MM.1S (cell line): ENCODE results near the gene A4GNT.

Source experiments
- DNase-seq: peaks from one replicate; pipeline ENCODE4 v3.0.0-alpha.2; 2015
- H2AFZ ChIP-seq: fragments of 300-600 bp; sonication (generic); 2 replicates; pipeline ENCODE4 v1.6.0; 2016; ENCODE audit warnings: antibody characterized with exemption, low read length
- H3F3A ChIP-seq: fragments of 300-600 bp; sonication (generic); 2 replicates; pipeline ENCODE4 v1.6.1; 2016; ENCODE audit warnings: mild to moderate bottlenecking, antibody characterized with exemption, low read length, moderate library complexity, mixed read lengths; ENCODE audit not compliant: insufficient read depth
- H3K27ac ChIP-seq: fragments of 300-600 bp; sonication (generic); 2 replicates; pipeline ENCODE4 v1.5.1; 2016; ENCODE audit warnings: mild to moderate bottlenecking, low read length
- H3K27me3 ChIP-seq: fragments of 300-600 bp; sonication (generic); replicated peaks from 2 replicates; pipeline ENCODE4 v1.6.0; 2016; ENCODE audit warnings: low read length; ENCODE audit not compliant: insufficient read depth
- H3K36me3 ChIP-seq: fragments of 300-600 bp; sonication (generic); replicated peaks from 2 replicates; pipeline ENCODE4 v1.6.1; 2016; ENCODE audit warnings: mild to moderate bottlenecking, low read length, mixed read lengths; ENCODE audit not compliant: insufficient read depth
- H3K4me1 ChIP-seq: fragments of 300-600 bp; sonication (generic); 2 replicates; pipeline ENCODE4 v1.6.1; 2016; ENCODE audit warnings: low read length, mixed read lengths
- H3K4me2 ChIP-seq: fragments of 300-600 bp; sonication (generic); 2 replicates; pipeline ENCODE4 v1.6.0; 2016; ENCODE audit warnings: low read depth, low read length
- H3K4me3 ChIP-seq: fragments of 300-600 bp; sonication (generic); 2 replicates; pipeline ENCODE4 v1.5.1; 2016; ENCODE audit warnings: low read length, mixed read lengths
- H3K79me2 ChIP-seq: fragments of 300-600 bp; sonication (generic); 2 replicates; pipeline ENCODE4 v1.6.1; 2016; ENCODE audit warnings: mixed run types, low read length, mixed read lengths
- H3K9ac ChIP-seq: fragments of 300-600 bp; sonication (generic); 2 replicates; pipeline ENCODE4 v1.6.1; 2016; ENCODE audit warnings: low read length, mixed read lengths
- H3K9me2 ChIP-seq: fragments of 300-600 bp; sonication (generic); replicated peaks from 2 replicates; pipeline ENCODE4 v1.6.1; 2016; ENCODE audit warnings: mild to moderate bottlenecking, low read length, mixed read lengths; ENCODE audit not compliant: insufficient read depth
- H3K9me3 ChIP-seq: fragments of 300-600 bp; sonication (generic); replicated peaks from 2 replicates; pipeline ENCODE4 v1.6.1; 2016; ENCODE audit warnings: mild to moderate bottlenecking, low read length, mixed read lengths; ENCODE audit not compliant: insufficient read depth
- H4K20me1 ChIP-seq: fragments of 300-600 bp; sonication (generic); 2 replicates; pipeline ENCODE4 v1.6.1; 2016; ENCODE audit warnings: mild to moderate bottlenecking, low read length, moderate library complexity, mixed read lengths; ENCODE audit not compliant: insufficient read depth
- EZH2 ChIP-seq: fragments of 300-600 bp; sonication (generic); optimal IDR thresholded peaks from 2 replicates; pipeline ENCODE3; 2017; ENCODE audit warnings: low read depth, mild to moderate bottlenecking, antibody characterized with exemption, low read length, mixed read lengths
- EZH2phosphoT487 ChIP-seq: fragments of 300-600 bp; sonication (generic); IDR thresholded peaks from 2 replicates; pipeline ENCODE4 v1.6.1; 2018; ENCODE audit warnings: antibody characterized with exemption, low read length
- TF ChIP-seq, protein P1 (sequence below): fragments of 300-600 bp; sonication (generic); IDR thresholded peaks from 2 replicates; pipeline ENCODE4 v1.5.1; 2016; ENCODE audit warnings: antibody characterized with exemption, low read length, mixed read lengths

A4GNT gene

GRCh38 chr3:138079901-138080300 is 52.3 kb downstream of the A4GNT start:
- Histone ChIP-seq H3K27me3 (peaks cover 30% of the 10 kb centered on the region), H3K27ac (no peak overlapping the region), H3K4me1 (peaks cover 26% of the 10 kb centered on the region), H3K9me3 (no peaks in the 10 kb centered on the region), H3K4me2 (no peak overlapping the region), H2AFZ (no peak overlapping the region), H3F3A (peaks cover 20% of the 10 kb centered on the region), H3K4me3 (no peak overlapping the region), H3K9ac (no peak overlapping the region), H3K9me2 (no peaks in the 10 kb centered on the region), H4K20me1 (no peaks in the 10 kb centered on the region), H3K36me3 (no peaks in the 10 kb centered on the region), H3K79me2 (no peaks in the 10 kb centered on the region)
- no peak for DNase-seq
- TF ChIP-seq EZH2phosphoT487 (no peak), EZH2 (no peak)
- TF ChIP-seq, protein P1, sequence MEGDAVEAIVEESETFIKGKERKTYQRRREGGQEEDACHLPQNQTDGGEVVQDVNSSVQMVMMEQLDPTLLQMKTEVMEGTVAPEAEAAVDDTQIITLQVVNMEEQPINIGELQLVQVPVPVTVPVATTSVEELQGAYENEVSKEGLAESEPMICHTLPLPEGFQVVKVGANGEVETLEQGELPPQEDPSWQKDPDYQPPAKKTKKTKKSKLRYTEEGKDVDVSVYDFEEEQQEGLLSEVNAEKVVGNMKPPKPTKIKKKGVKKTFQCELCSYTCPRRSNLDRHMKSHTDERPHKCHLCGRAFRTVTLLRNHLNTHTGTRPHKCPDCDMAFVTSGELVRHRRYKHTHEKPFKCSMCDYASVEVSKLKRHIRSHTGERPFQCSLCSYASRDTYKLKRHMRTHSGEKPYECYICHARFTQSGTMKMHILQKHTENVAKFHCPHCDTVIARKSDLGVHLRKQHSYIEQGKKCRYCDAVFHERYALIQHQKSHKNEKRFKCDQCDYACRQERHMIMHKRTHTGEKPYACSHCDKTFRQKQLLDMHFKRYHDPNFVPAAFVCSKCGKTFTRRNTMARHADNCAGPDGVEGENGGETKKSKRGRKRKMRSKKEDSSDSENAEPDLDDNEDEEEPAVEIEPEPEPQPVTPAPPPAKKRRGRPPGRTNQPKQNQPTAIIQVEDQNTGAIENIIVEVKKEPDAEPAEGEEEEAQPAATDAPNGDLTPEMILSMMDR = no peak

GRCh38 chr3:138078901-138079344 is 53.3 kb downstream of the A4GNT start:
- Histone ChIP-seq H3K27ac (no peak overlapping the region), H3K79me2 (no peaks in the 10 kb centered on the region), H3K27me3 (peaks cover 23% of the 10 kb centered on the region), H3F3A (peaks cover 20% of the 10 kb centered on the region), H3K36me3 (no peaks in the 10 kb centered on the region), H3K9me2 (no peaks in the 10 kb centered on the region), H2AFZ (no peak overlapping the region), H3K4me1 (peaks cover 25% of the 10 kb centered on the region), H4K20me1 (no peaks in the 10 kb centered on the region), H3K4me3 (no peak overlapping the region), H3K9me3 (no peaks in the 10 kb centered on the region), H3K9ac (no peak overlapping the region), H3K4me2 (no peak overlapping the region)
- no peak for DNase-seq
- TF ChIP-seq EZH2phosphoT487 (no peak), EZH2 (no peak)
- TF ChIP-seq, protein P1 = no peak

DNA sequence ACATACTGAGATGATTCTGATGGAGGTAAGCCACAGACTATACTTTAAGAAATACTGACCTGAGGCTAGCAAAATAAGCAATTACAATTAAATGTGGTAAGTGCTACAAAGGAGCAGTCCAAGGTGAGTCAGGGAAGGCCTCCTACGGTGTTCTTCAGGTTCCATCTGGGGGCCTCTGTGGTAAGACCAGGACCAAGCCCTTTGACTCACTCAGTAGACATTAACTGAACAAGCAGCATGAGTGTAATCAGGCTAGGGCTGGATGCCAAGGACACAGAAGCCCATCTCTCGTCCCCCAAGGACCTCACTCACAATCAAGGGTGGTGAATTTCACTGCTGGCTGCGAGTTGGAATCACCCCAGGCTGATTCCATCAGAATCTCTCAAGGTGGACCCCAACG is 54.1 kb downstream of the A4GNT start:
- no peak for TF ChIP-seq EZH2
- TF ChIP-seq EZH2phosphoT487 = no peak
- Histone ChIP-seq H3K4me2 (no peak overlapping the region), H3K27me3 (peaks cover 20% of the 10 kb centered on the region; the same call in 1 of the 2 replicates), H3K79me2 (no peaks in the 10 kb centered on the region), H3K36me3 (no peaks in the 10 kb centered on the region), H3K9me3 (no peaks in the 10 kb centered on the region), H3K27ac (no peak overlapping the region), H3K9me2 (no peaks in the 10 kb centered on the region), H3K4me3 (no peak overlapping the region), H3K4me1 (peaks cover 17% of the 10 kb centered on the region), H3F3A (peaks cover 18% of the 10 kb centered on the region), H4K20me1 (no peaks in the 10 kb centered on the region), H2AFZ (no peak overlapping the region), H3K9ac (no peak overlapping the region)
- DNase-seq = no peak
